ENCODE results near the gene CANT1. TPM values are rescaled to one million over a fixed set of nuclear protein-coding genes. Genes with fewer than 3 reads are reported as not detected.
A peak's percentile ranks its signal among the peaks of the same experiment; 100 is the strongest.

Gene CANT1
- total RNA-seq, 2 donors from 2014 or later: 57.5 to 61.8 TPM

DNA sequence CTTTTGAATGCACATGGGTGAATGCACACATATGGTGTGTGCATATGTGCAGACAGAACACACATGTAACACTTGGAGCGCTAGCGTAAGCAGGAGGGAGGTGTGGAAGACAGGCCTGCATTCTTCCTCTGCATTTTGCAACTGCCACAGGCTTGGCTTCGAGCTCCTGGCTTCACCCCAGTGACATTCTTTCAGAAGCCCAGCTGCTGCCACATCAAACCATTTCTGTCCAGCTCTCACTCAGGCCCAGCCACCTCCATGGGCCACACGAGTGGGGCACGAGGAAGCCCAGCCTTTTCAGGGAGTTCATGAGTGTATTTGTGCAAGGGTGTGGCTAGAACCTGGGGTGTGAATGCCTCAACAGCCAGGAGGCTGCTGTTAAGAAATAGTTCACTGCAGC, 48.6 kb downstream of the CANT1 start:
- Histone ChIP-seq H3K4me3 (ENCODE audit: low read length) (no peak overlapping the region), H3K4me1 (ENCODE audit: control insufficient read depth, insufficient read depth, low read length) (no peaks in the 10 kb centered on the region), H3K9ac (ENCODE audit: extremely low read depth, low read length, poor library complexity, severe bottlenecking) (no peak overlapping the region), H3K36me3 (ENCODE audit: control insufficient read depth, insufficient read depth, low read length) (no peaks in the 10 kb centered on the region), H3K27ac (ENCODE audit: low read depth, low read length) (no peak overlapping the region), H3K9me3 (ENCODE audit: control insufficient read depth, low read length) (no peaks in the 10 kb centered on the region), H3K27me3 (ENCODE audit: control insufficient read depth, insufficient read depth, low read length, poor library complexity, severe bottlenecking) (no peaks in the 10 kb centered on the region)
- 85 to 92% methylated on average over 5 of the region's 5 CpGs for WGBS, 2 experiments (ENCODE audit: insufficient coverage in 1 of 2, insufficient read length in 1 of 2)
- TF ChIP-seq, protein P1, sequence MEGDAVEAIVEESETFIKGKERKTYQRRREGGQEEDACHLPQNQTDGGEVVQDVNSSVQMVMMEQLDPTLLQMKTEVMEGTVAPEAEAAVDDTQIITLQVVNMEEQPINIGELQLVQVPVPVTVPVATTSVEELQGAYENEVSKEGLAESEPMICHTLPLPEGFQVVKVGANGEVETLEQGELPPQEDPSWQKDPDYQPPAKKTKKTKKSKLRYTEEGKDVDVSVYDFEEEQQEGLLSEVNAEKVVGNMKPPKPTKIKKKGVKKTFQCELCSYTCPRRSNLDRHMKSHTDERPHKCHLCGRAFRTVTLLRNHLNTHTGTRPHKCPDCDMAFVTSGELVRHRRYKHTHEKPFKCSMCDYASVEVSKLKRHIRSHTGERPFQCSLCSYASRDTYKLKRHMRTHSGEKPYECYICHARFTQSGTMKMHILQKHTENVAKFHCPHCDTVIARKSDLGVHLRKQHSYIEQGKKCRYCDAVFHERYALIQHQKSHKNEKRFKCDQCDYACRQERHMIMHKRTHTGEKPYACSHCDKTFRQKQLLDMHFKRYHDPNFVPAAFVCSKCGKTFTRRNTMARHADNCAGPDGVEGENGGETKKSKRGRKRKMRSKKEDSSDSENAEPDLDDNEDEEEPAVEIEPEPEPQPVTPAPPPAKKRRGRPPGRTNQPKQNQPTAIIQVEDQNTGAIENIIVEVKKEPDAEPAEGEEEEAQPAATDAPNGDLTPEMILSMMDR (conservative IDR thresholded peaks at IDR 0.05): no peak
- Mint-ChIP-seq H3K4me1 (peaks cover 5% of the 10 kb centered on the region), H3K4me3 (no peak overlapping the region), H3K36me3 (ENCODE audit: low read depth) (no peaks in the 10 kb centered on the region), H3K27ac (no peak overlapping the region), H3K9me3 (no peaks in the 10 kb centered on the region), H3K27me3 (ENCODE audit: insufficient read depth) (no peaks in the 10 kb centered on the region)
- DNase-seq: no peak

DNA sequence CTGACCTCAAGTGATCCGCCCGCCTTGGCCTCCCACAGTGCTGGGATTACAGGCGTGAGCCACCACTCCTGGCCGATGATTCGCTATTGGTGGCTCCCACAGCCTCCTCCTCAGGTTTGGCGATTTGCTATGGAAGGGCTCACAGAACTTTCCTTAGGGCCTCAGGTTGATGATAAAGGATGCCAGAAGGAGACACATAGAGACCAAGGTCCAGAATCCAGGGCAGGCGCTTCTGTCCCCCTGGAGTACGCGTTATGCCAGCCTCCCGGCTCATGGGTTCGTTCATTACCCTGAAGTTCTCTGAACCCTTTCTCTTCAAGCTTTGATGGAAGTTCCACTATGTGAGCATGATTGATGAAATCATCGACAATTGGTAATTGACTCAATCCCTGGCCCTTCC, 49.8 kb downstream of the CANT1 start:
- Histone ChIP-seq H3K27me3 (ENCODE audit: control insufficient read depth, insufficient read depth, low read length, poor library complexity, severe bottlenecking) (no peaks in the 10 kb centered on the region), H3K4me1 (ENCODE audit: control insufficient read depth, insufficient read depth, low read length) (no peaks in the 10 kb centered on the region), H3K27ac (ENCODE audit: low read depth, low read length) (no peak overlapping the region), H3K9me3 (ENCODE audit: control insufficient read depth, low read length) (no peaks in the 10 kb centered on the region), H3K4me3 (ENCODE audit: low read length) (no peak overlapping the region), H3K9ac (ENCODE audit: extremely low read depth, low read length, poor library complexity, severe bottlenecking) (no peak overlapping the region), H3K36me3 (ENCODE audit: control insufficient read depth, insufficient read depth, low read length) (no peaks in the 10 kb centered on the region)
- no peak for DNase-seq
- 91 to 94% methylated on average over 12 of the region's 12 CpGs for WGBS, 2 experiments (ENCODE audit: insufficient coverage in 1 of 2, insufficient read length in 1 of 2)
- no peaks in the 10 kb centered on the region for H3K36me3 Mint-ChIP-seq (ENCODE audit: low read depth)
- no peak overlapping the region for H3K4me3 Mint-ChIP-seq
- H3K27me3 Mint-ChIP-seq (ENCODE audit: insufficient read depth): no peaks in the 10 kb centered on the region
- H3K4me1 Mint-ChIP-seq: peaks cover 5% of the 10 kb centered on the region
- H3K9me3 Mint-ChIP-seq: no peaks in the 10 kb centered on the region
- TF ChIP-seq, protein P1 (conservative IDR thresholded peaks at IDR 0.05): peak; percentile 20
- no peak overlapping the region for H3K27ac Mint-ChIP-seq

DNA sequence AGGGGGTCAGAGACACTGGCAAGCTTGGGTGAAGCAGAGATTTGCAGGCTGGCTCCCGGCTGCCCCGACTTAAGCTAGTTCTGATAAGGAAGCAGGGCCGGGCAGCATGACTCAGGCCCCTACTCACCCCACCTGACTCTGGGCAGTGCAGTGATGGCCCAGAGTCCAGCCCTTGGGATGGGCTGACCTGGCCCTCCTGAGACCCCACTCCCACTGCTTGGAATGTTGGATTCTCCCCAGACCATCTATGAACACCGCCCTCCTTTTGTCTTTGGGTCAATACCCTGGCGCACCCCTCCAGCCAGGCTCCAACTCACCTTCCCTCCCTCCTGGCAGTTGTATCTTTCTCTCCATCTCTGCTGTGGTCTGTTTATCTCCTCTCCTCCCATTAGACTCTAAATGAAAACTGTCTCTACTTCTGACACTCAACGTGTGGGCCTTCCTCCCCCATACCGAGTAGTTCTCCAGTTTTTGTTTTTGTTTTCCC, 50.9 kb downstream of the CANT1 start:
- no peak overlapping the region for H3K27ac ChIP-seq (ENCODE audit: low read depth, low read length)
- no peaks in the 10 kb centered on the region for H3K36me3 ChIP-seq (ENCODE audit: control insufficient read depth, insufficient read depth, low read length)
- Mint-ChIP-seq H3K27me3 (ENCODE audit: insufficient read depth) (no peaks in the 10 kb centered on the region), H3K9me3 (no peaks in the 10 kb centered on the region), H3K4me3 (no peak overlapping the region), H3K4me1 (peaks cover 5% of the 10 kb centered on the region), H3K27ac (no peak overlapping the region), H3K36me3 (ENCODE audit: low read depth) (no peaks in the 10 kb centered on the region)
- TF ChIP-seq, protein P1 (conservative IDR thresholded peaks at IDR 0.05): no peak
- no peaks in the 10 kb centered on the region for H3K27me3 ChIP-seq (ENCODE audit: control insufficient read depth, insufficient read depth, low read length, poor library complexity, severe bottlenecking)
- DNase-seq: no peak
- H3K4me1 ChIP-seq (ENCODE audit: control insufficient read depth, insufficient read depth, low read length): no peaks in the 10 kb centered on the region
- H3K9me3 ChIP-seq (ENCODE audit: control insufficient read depth, low read length): no peaks in the 10 kb centered on the region
- H3K4me3 ChIP-seq (ENCODE audit: low read length): no peak overlapping the region
- WGBS, 2 experiments (ENCODE audit: insufficient coverage in 1 of 2, insufficient read length in 1 of 2): 90 to 92% methylated on average over 3 to 7 of the region's 7 CpGs
- no peak overlapping the region for H3K9ac ChIP-seq (ENCODE audit: extremely low read depth, low read length, poor library complexity, severe bottlenecking)

Data from endodermal cell (in vitro differentiated cells).